MM.1S (cell line): ENCODE measurements around the gene GPR17.

Experiments
- DNase-seq: peaks from one replicate; pipeline ENCODE4 v3.0.0-alpha.2; 2015
- H2AFZ ChIP-seq: fragments of 300-600 bp; sonication (generic); 2 replicates; pipeline ENCODE4 v1.6.0; 2016; ENCODE audit warnings: antibody characterized with exemption, low read length
- H3F3A ChIP-seq: fragments of 300-600 bp; sonication (generic); 2 replicates; pipeline ENCODE4 v1.6.1; 2016; ENCODE audit warnings: mild to moderate bottlenecking, antibody characterized with exemption, low read length, moderate library complexity, mixed read lengths; ENCODE audit not compliant: insufficient read depth
- H3K27ac ChIP-seq: fragments of 300-600 bp; sonication (generic); 2 replicates; pipeline ENCODE4 v1.5.1; 2016; ENCODE audit warnings: mild to moderate bottlenecking, low read length
- H3K27me3 ChIP-seq: fragments of 300-600 bp; sonication (generic); replicated peaks from 2 replicates; pipeline ENCODE4 v1.6.0; 2016; ENCODE audit warnings: low read length; ENCODE audit not compliant: insufficient read depth
- H3K36me3 ChIP-seq: fragments of 300-600 bp; sonication (generic); replicated peaks from 2 replicates; pipeline ENCODE4 v1.6.1; 2016; ENCODE audit warnings: mild to moderate bottlenecking, low read length, mixed read lengths; ENCODE audit not compliant: insufficient read depth
- H3K4me1 ChIP-seq: fragments of 300-600 bp; sonication (generic); 2 replicates; pipeline ENCODE4 v1.6.1; 2016; ENCODE audit warnings: low read length, mixed read lengths
- H3K4me2 ChIP-seq: fragments of 300-600 bp; sonication (generic); 2 replicates; pipeline ENCODE4 v1.6.0; 2016; ENCODE audit warnings: low read depth, low read length
- H3K4me3 ChIP-seq: fragments of 300-600 bp; sonication (generic); 2 replicates; pipeline ENCODE4 v1.5.1; 2016; ENCODE audit warnings: low read length, mixed read lengths
- H3K79me2 ChIP-seq: fragments of 300-600 bp; sonication (generic); 2 replicates; pipeline ENCODE4 v1.6.1; 2016; ENCODE audit warnings: mixed run types, low read length, mixed read lengths
- H3K9ac ChIP-seq: fragments of 300-600 bp; sonication (generic); 2 replicates; pipeline ENCODE4 v1.6.1; 2016; ENCODE audit warnings: low read length, mixed read lengths
- H3K9me2 ChIP-seq: fragments of 300-600 bp; sonication (generic); replicated peaks from 2 replicates; pipeline ENCODE4 v1.6.1; 2016; ENCODE audit warnings: mild to moderate bottlenecking, low read length, mixed read lengths; ENCODE audit not compliant: insufficient read depth
- H3K9me3 ChIP-seq: fragments of 300-600 bp; sonication (generic); replicated peaks from 2 replicates; pipeline ENCODE4 v1.6.1; 2016; ENCODE audit warnings: mild to moderate bottlenecking, low read length, mixed read lengths; ENCODE audit not compliant: insufficient read depth
- H4K20me1 ChIP-seq: fragments of 300-600 bp; sonication (generic); 2 replicates; pipeline ENCODE4 v1.6.1; 2016; ENCODE audit warnings: mild to moderate bottlenecking, low read length, moderate library complexity, mixed read lengths; ENCODE audit not compliant: insufficient read depth
- EZH2 ChIP-seq: fragments of 300-600 bp; sonication (generic); optimal IDR thresholded peaks from 2 replicates; pipeline ENCODE3; 2017; ENCODE audit warnings: low read depth, mild to moderate bottlenecking, antibody characterized with exemption, low read length, mixed read lengths
- EZH2phosphoT487 ChIP-seq: fragments of 300-600 bp; sonication (generic); IDR thresholded peaks from 2 replicates; pipeline ENCODE4 v1.6.1; 2018; ENCODE audit warnings: antibody characterized with exemption, low read length
- TF ChIP-seq, protein P1 (sequence below): fragments of 300-600 bp; sonication (generic); IDR thresholded peaks from 2 replicates; pipeline ENCODE4 v1.5.1; 2016; ENCODE audit warnings: antibody characterized with exemption, low read length, mixed read lengths

The GPR17 gene

GRCh38 chr2:127700527-127701192 lies 54.7 kb downstream of the GPR17 start:
- peaks cover 37% of the 10 kb centered on the region for H3K4me1 ChIP-seq
- peaks cover 31% of the 10 kb centered on the region for H3K79me2 ChIP-seq
- H3K9me3 ChIP-seq = no peaks in the 10 kb centered on the region
- H2AFZ ChIP-seq = peak overlapping the region; percentile 43
- H3K27me3 ChIP-seq = no peaks in the 10 kb centered on the region
- H3K9ac ChIP-seq = peak overlapping the region; percentile 98
- no peaks in the 10 kb centered on the region for H4K20me1 ChIP-seq
- 0 out of 2 replicates have a peak, but pooled peaks cover 3% of the 10 kb centered on the region for H3K36me3 ChIP-seq
- H3K4me3 ChIP-seq = peak overlapping the region; percentile 87
- H3K27ac ChIP-seq = peak overlapping the region; percentile 100
- H3K4me2 ChIP-seq = peak overlapping the region; percentile 98
- DNase-seq = peak; percentile 98
- TF ChIP-seq, protein P1, sequence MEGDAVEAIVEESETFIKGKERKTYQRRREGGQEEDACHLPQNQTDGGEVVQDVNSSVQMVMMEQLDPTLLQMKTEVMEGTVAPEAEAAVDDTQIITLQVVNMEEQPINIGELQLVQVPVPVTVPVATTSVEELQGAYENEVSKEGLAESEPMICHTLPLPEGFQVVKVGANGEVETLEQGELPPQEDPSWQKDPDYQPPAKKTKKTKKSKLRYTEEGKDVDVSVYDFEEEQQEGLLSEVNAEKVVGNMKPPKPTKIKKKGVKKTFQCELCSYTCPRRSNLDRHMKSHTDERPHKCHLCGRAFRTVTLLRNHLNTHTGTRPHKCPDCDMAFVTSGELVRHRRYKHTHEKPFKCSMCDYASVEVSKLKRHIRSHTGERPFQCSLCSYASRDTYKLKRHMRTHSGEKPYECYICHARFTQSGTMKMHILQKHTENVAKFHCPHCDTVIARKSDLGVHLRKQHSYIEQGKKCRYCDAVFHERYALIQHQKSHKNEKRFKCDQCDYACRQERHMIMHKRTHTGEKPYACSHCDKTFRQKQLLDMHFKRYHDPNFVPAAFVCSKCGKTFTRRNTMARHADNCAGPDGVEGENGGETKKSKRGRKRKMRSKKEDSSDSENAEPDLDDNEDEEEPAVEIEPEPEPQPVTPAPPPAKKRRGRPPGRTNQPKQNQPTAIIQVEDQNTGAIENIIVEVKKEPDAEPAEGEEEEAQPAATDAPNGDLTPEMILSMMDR = peak; percentile 36
- TF ChIP-seq EZH2phosphoT487 = no peak
- H3K9me2 ChIP-seq = no peaks in the 10 kb centered on the region
- peaks cover 43% of the 10 kb centered on the region for H3F3A ChIP-seq

GRCh38 chr2:127701193-127701650 lies 55.3 kb downstream of the GPR17 start, which contains the start of gene SFT2D3:
TSS of gene SFT2D3 (plus strand) at chr2:127701497. CDS start at chr2:127701529, 32 bp downstream.
- Histone ChIP-seq H3K36me3 (0 out of 2 replicates have a peak, but pooled peaks cover 3% of the 10 kb centered on the region), H3K27ac (peak within 1 kb of the TSS; percentile 100), H3K9me2 (no peaks in the 10 kb centered on the region), H3K9ac (peak within 1 kb of the TSS; percentile 98), H3K4me2 (peak within 1 kb of the TSS; percentile 98), H3K4me1 (peaks cover 37% of the 10 kb centered on the region), H3K4me3 (peak within 1 kb of the TSS; percentile 87), H2AFZ (peak within 1 kb of the TSS; percentile 43), H3K9me3 (no peaks in the 10 kb centered on the region), H4K20me1 (no peaks in the 10 kb centered on the region), H3K79me2 (peaks cover 32% of the 10 kb centered on the region), H3F3A (peaks cover 45% of the 10 kb centered on the region), H3K27me3 (no peaks in the 10 kb centered on the region)
- peak; percentile 95 for DNase-seq
- TF ChIP-seq EZH2phosphoT487 (no peak), EZH2 (no peak)
- TF ChIP-seq, protein P1 = no peak

DNA sequence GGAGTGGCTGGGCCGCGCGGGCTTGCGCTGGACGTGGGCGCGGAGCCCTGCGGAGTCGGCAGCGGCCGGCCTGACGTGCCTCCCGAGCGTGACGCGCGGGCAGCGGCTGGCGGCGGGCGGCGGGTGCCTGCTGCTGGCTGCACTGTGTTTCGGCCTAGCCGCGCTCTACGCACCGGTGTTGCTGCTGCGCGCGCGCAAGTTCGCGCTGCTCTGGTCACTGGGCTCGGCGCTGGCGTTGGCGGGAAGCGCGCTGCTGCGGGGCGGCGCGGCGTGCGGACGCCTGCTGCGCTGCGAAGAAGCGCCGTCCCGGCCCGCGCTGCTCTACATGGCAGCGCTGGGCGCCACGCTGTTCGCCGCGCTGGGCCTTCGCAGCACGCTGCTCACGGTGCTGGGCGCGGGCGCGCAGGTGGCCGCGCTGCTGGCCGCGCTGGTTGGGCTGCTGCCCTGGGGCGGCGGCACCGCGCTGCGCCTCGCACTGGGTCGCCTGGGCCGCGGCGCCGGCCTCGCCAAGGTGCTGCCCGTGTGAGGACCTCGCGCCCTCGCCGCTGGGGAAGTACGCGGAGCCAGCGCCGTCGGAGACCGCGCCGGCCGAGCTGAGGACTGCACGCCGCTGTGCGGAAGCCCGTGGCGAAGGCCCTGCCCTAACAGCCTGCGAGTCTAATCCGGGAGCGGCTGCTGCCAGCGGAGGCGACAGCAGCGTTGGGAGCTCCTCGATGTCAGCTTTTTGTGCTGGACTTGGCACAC lies 55.9 kb downstream of the GPR17 start:
- peak overlapping the region; percentile 98 for H3K9ac ChIP-seq
- peak overlapping the region; percentile 100 for H3K27ac ChIP-seq
- 0 out of 2 replicates have a peak, but pooled peaks cover 3% of the 10 kb centered on the region for H3K36me3 ChIP-seq
- 0 out of 2 replicates have a peak overlapping the region, but pooled peaks have one; percentile 14 for H2AFZ ChIP-seq
- H3K4me2 ChIP-seq = peak overlapping the region; percentile 97
- peak overlapping the region; percentile 87 for H3K4me3 ChIP-seq
- no peaks in the 10 kb centered on the region for H4K20me1 ChIP-seq
- TF ChIP-seq, protein P1 = peak; percentile 15; the same call in 1 of the 2 replicates
- TF ChIP-seq EZH2phosphoT487 (no peak), EZH2 (no peak)
- H3K9me2 ChIP-seq = no peaks in the 10 kb centered on the region
- peaks cover 37% of the 10 kb centered on the region for H3K4me1 ChIP-seq
- H3K27me3 ChIP-seq = no peaks in the 10 kb centered on the region
- peaks cover 45% of the 10 kb centered on the region for H3F3A ChIP-seq
- DNase-seq = peak; percentile 90
- H3K9me3 ChIP-seq = no peaks in the 10 kb centered on the region
- H3K79me2 ChIP-seq = peaks cover 32% of the 10 kb centered on the region
